GM10847 (cell line): ENCODE data around the gene MICALL2.

Experiments
- POLR2A ChIP-seq: IDR thresholded peaks from 2 replicates; pipeline ENCODE4 v1.6.1; 2011; ENCODE audit not compliant: insufficient read length; ENCODE audit errors: extremely low read depth

The MICALL2 gene

GRCh38 chr7:1464694-1465093 is 5.4 kb upstream of the MICALL2 start:
- no peak for TF ChIP-seq POLR2A

GRCh38 chr7:1463676-1464223 is 4.5 kb upstream of the MICALL2 start:
- no peak for TF ChIP-seq POLR2A

GRCh38 chr7:1461646-1462375 is 2.5 kb upstream of the MICALL2 start:
- no peak for TF ChIP-seq POLR2A

GRCh38 chr7:1460821-1461645 is 1.8 kb upstream of the MICALL2 start:
- TF ChIP-seq POLR2A = no peak

GRCh38 chr7:1459920-1460820 is 900 bp upstream of the MICALL2 start:
- TF ChIP-seq POLR2A = no peak

GRCh38 chr7:1459512-1459892 is 232 bp upstream of the MICALL2 start:
- TF ChIP-seq POLR2A = no peak

GRCh38 chr7:1457949-1458682 is 1.2 kb downstream of the MICALL2 start:
- no peak for TF ChIP-seq POLR2A

- TF ChIP-seq POLR2A = no peak
Measured at GRCh38 chr7:1457059-1457948, 2.0 kb downstream of the MICALL2 start.

GRCh38 chr7:1455955-1456354 is 3.3 kb downstream of the MICALL2 start:
- no peak for TF ChIP-seq POLR2A

GRCh38 chr7:1455241-1455939 is 3.9 kb downstream of the MICALL2 start:
- TF ChIP-seq POLR2A = no peak

- no peak for TF ChIP-seq POLR2A
Measured at GRCh38 chr7:1454542-1454941, 4.7 kb downstream of the MICALL2 start.

GRCh38 chr7:1452205-1452604 is 7.1 kb downstream of the MICALL2 start:
- TF ChIP-seq POLR2A = no peak

- TF ChIP-seq POLR2A = no peak
Measured at GRCh38 chr7:1450987-1451386, 8.3 kb downstream of the MICALL2 start.

- TF ChIP-seq POLR2A = no peak
Measured at GRCh38 chr7:1450431-1450830, 8.8 kb downstream of the MICALL2 start.
